Bronchial epithelial cell (primary cell): ENCODE measurements around the gene STX18. TPM values are rescaled to one million over a fixed set of nuclear protein-coding genes. Genes with fewer than 3 reads are reported as not detected.

Source experiments
- DNase-seq: peaks from one replicate; pipeline ENCODE4 v3.0.0-alpha.2; 2010; ENCODE audit warnings: low read depth
- FAIRE-seq: peaks from 2 replicates; lab custom pipeline; 2011; peaks lifted over from hg19 to GRCh38; lab: Jason Lieb, UNC
- H3K27me3 ChIP-seq: 2 replicates; pipeline ENCODE4 v1.5.1; 2011; ENCODE audit warnings: low read length; ENCODE audit not compliant: control insufficient read depth, insufficient read depth
- H3K36me3 ChIP-seq: 2 replicates; pipeline ENCODE4 v1.5.1; 2011; ENCODE audit warnings: low read length; ENCODE audit not compliant: control insufficient read depth, insufficient read depth
- H3K4me3 ChIP-seq: 2 replicates; pipeline ENCODE4 v1.5.1; 2011; ENCODE audit warnings: mild to moderate bottlenecking, low read depth, low read length, control low read depth
- CTCF ChIP-seq: IDR thresholded peaks from 2 replicates; pipeline ENCODE4 v1.5.1; 2011; ENCODE audit warnings: mild to moderate bottlenecking, moderate library complexity, low read length, control low read depth, inconsistent platforms; ENCODE audit not compliant: insufficient read depth, severe bottlenecking
- total RNA-seq: library from RNA; depleted of rRNA; stranded (reverse); fragments of >200 nt; gene quantifications from 2 replicates; pipeline ENCODE4 v1.2.1, GENCODE V29; 2014

Gene STX18
- total RNA-seq, 1 donor from 2014 or later, result 21.6 TPM

DNA sequence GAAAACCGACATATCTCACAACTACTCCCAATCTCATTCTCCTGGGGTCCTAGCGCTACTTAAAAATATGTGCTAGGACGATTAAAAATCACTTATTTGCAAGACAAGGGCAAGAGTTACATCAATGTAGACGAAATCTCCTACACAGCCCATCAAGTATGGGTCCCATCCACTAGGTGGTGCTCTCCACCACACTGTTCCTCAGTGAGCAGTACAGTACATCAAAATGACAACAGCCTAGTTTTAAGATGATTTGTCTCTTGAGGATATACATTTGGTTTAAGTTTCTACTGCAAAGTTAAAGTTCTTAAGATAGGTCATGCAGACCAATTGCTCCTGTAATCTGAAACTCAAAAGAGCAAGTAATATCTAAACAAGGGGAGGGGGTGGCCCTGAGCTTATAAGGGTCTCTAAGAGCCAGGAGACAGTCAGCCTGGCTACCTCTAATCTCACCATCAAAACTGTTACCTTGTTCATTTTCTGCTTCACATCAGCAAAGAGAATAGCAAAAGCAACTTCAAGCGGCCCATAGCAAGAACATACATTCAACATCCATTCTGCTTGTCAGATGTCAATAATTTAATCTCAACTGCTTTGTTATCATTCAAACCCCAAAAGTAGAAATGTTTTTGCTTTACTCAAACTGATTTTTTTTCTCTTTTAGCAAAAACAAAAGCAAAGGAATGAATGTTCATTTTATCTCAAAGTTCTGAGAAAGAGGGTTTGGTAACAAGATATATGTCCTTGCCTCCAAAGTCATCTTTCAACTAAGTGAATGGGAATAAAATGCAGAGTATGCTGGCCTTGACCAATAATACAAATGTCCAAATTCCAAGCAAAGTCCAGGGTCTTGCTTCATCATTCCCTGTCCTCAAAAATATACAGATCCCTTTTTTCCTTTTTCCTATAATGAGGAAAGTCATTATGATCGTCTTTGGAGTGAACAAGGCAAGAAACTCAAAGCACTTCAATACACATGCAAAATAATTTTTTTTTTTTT lies 53.1 kb downstream of the STX18 start:
- FAIRE-seq (no peak), DNase-seq (peak; percentile 74)
- no peaks in the 10 kb centered on the region for H3K27me3 ChIP-seq
- H3K36me3 ChIP-seq, result no peaks in the 10 kb centered on the region
- TF ChIP-seq CTCF, result peak; percentile 80
- no peak overlapping the region for H3K4me3 ChIP-seq

- Histone ChIP-seq H3K27me3 (no peaks in the 10 kb centered on the region), H3K4me3 (no peak overlapping the region), H3K36me3 (no peaks in the 10 kb centered on the region)
- FAIRE-seq (no peak), DNase-seq (no peak)
- no peak for TF ChIP-seq CTCF
These were observed 54.9 kb downstream of the STX18 start for GRCh38 chr4:4486969-4487368.

GRCh38 chr4:4485806-4486205 lies 56.0 kb downstream of the STX18 start:
- no peak for DNase-seq
- FAIRE-seq, result no peak
- H3K27me3 ChIP-seq, result no peaks in the 10 kb centered on the region
- no peak for TF ChIP-seq CTCF
- no peaks in the 10 kb centered on the region for H3K36me3 ChIP-seq
- no peak overlapping the region for H3K4me3 ChIP-seq

DNA sequence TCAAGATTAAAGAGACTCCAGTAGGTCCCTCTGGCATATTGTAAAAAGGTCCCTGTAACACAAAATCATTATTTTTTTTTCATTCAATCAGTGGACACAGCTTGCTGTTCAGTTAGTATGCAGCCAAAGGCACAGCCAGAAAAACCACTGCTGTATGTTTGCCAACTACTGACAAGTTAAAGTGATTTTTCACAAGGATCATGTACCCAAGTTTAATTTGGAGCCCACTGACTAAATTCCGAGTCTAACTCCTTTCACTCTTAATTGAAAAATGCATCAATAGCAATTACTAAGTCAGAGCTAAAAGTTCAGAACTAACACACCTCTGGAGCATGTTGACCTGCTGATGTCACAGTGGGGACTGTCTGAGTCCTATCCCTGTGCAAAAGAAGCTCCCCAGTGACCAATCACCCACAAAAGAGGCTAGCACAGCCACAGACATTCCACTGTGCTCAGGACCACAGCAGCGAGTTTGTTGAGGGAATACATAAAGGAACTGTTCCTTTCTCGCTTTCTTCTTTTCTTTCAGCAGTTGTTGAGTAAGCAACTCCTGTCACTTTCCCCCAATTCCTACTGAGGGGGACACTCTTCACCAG lies 60.4 kb downstream of the STX18 start:
- TF ChIP-seq CTCF, result no peak
- Histone ChIP-seq H3K27me3 (no peaks in the 10 kb centered on the region), H3K4me3 (no peak overlapping the region), H3K36me3 (no peaks in the 10 kb centered on the region)
- FAIRE-seq (no peak), DNase-seq (no peak)

DNA sequence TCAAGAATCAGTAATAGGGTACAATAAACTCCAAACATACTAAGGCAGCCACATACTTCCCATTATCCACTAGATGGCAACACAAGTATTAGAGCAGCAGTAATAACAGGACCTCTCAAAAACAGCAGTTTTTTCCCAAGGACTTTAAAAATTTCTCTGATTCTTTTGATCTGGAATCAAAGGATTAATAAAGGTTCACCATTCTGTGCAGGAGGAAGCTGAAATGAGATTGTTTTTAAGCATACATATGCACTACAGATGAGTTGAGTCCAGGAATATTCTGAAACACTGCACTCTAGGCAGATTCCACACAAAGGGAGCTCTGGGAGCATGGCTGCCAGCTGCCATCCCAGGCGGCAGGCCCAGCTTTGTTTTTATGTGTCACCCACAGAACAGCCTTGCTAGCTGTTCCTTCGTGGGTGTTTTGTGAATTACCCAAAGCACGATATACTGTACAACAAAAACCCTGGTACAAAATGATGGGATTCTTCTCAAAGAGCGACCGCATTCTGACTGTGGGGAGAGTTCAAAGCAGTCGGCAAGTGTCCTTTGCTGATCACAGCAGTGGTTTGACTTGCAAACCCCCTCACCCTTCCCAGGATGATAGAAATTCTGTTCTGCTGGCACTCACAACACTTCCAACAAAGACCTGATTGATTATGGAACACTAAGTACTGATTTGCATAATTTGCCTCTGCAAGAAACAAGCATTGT lies 61.0 kb downstream of the STX18 start:
- FAIRE-seq (no peak), DNase-seq (peak; percentile 6)
- TF ChIP-seq CTCF, result no peak
- Histone ChIP-seq H3K4me3 (no peak overlapping the region), H3K36me3 (no peaks in the 10 kb centered on the region), H3K27me3 (no peaks in the 10 kb centered on the region)
